HEK293 (cell line): ENCODE data around the gene VAV3.

Experiments used
- ZBTB10 ChIP-seq: fragments of 450-650 bp; formaldehyde crosslinking; IDR thresholded peaks from 2 replicates; pipeline ENCODE4 v1.5.1; 2016; ENCODE audit warnings: missing biosample characterization, missing genetic modification characterization
- ZFP37 ChIP-seq: fragments of 450-650 bp; formaldehyde crosslinking; IDR thresholded peaks from 2 replicates; pipeline ENCODE4 v1.5.1; 2016; ENCODE audit warnings: missing biosample characterization, missing genetic modification characterization
- ZNF174 ChIP-seq: fragments of 450-650 bp; formaldehyde crosslinking; IDR thresholded peaks from 2 replicates; pipeline ENCODE4 v1.5.0; 2017; ENCODE audit warnings: missing biosample characterization, mild to moderate bottlenecking, missing genetic modification characterization
- ZNF175 ChIP-seq: fragments of 450-650 bp; formaldehyde crosslinking; IDR thresholded peaks from 2 replicates; pipeline ENCODE4 v1.5.1; 2016; ENCODE audit warnings: missing biosample characterization, missing genetic modification characterization
- ZNF423 ChIP-seq: fragments of 450-650 bp; formaldehyde crosslinking; IDR thresholded peaks from 2 replicates; pipeline ENCODE4 v1.5.1; 2016; ENCODE audit warnings: missing biosample characterization, missing genetic modification characterization
- ZNF76 ChIP-seq: fragments of 450-650 bp; formaldehyde crosslinking; IDR thresholded peaks from 2 replicates; pipeline ENCODE4; 2016; ENCODE audit warnings: low read depth, missing biosample characterization, missing genetic modification characterization, borderline replicate concordance
- ZNF837 ChIP-seq: fragments of 450-650 bp; formaldehyde crosslinking; IDR thresholded peaks from 2 replicates; pipeline ENCODE4 v1.5.1; 2016; ENCODE audit warnings: missing biosample characterization, missing genetic modification characterization
- TF ChIP-seq, protein P1 (sequence below): fragments of 450-650 bp; formaldehyde crosslinking; IDR thresholded peaks from 2 replicates; pipeline ENCODE4 v1.5.1; 2016; ENCODE audit warnings: missing biosample characterization, missing genetic modification characterization
- TF ChIP-seq, protein P2 (sequence below): fragments of 450-650 bp; formaldehyde crosslinking; IDR thresholded peaks from 2 replicates; pipeline ENCODE4 v1.5.1; 2016; ENCODE audit warnings: missing biosample characterization, missing genetic modification characterization
- TF ChIP-seq, protein P3 (sequence below): fragments of 450-650 bp; formaldehyde crosslinking; IDR thresholded peaks from 2 replicates; pipeline ENCODE4 v1.5.1; 2016; ENCODE audit warnings: missing biosample characterization, missing genetic modification characterization
- TF ChIP-seq, protein P4 (sequence below): sonication (generic); formaldehyde crosslinking; IDR thresholded peaks from 2 replicates; pipeline ENCODE4 v1.8.1; 2022; ENCODE audit warnings: mild to moderate bottlenecking, moderate library complexity, missing genetic modification reagents

GRCh38 chr1:107806902-107807301, 158.1 kb downstream of the VAV3 start:
- TF ChIP-seq ZBTB10 (no peak), ZNF175 (tag by site-specific recombination) (no peak), ZFP37 (tag by site-specific recombination) (no peak), ZNF423 (tag by site-specific recombination) (no peak), ZNF174 (tag by site-specific recombination) (no peak), ZNF837 (tag by site-specific recombination) (no peak), ZNF76 (tag by site-specific recombination) (no peak)
- TF ChIP-seq, protein P1, sequence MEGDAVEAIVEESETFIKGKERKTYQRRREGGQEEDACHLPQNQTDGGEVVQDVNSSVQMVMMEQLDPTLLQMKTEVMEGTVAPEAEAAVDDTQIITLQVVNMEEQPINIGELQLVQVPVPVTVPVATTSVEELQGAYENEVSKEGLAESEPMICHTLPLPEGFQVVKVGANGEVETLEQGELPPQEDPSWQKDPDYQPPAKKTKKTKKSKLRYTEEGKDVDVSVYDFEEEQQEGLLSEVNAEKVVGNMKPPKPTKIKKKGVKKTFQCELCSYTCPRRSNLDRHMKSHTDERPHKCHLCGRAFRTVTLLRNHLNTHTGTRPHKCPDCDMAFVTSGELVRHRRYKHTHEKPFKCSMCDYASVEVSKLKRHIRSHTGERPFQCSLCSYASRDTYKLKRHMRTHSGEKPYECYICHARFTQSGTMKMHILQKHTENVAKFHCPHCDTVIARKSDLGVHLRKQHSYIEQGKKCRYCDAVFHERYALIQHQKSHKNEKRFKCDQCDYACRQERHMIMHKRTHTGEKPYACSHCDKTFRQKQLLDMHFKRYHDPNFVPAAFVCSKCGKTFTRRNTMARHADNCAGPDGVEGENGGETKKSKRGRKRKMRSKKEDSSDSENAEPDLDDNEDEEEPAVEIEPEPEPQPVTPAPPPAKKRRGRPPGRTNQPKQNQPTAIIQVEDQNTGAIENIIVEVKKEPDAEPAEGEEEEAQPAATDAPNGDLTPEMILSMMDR (tag by site-specific recombination) = no peak
- TF ChIP-seq, protein P2, sequence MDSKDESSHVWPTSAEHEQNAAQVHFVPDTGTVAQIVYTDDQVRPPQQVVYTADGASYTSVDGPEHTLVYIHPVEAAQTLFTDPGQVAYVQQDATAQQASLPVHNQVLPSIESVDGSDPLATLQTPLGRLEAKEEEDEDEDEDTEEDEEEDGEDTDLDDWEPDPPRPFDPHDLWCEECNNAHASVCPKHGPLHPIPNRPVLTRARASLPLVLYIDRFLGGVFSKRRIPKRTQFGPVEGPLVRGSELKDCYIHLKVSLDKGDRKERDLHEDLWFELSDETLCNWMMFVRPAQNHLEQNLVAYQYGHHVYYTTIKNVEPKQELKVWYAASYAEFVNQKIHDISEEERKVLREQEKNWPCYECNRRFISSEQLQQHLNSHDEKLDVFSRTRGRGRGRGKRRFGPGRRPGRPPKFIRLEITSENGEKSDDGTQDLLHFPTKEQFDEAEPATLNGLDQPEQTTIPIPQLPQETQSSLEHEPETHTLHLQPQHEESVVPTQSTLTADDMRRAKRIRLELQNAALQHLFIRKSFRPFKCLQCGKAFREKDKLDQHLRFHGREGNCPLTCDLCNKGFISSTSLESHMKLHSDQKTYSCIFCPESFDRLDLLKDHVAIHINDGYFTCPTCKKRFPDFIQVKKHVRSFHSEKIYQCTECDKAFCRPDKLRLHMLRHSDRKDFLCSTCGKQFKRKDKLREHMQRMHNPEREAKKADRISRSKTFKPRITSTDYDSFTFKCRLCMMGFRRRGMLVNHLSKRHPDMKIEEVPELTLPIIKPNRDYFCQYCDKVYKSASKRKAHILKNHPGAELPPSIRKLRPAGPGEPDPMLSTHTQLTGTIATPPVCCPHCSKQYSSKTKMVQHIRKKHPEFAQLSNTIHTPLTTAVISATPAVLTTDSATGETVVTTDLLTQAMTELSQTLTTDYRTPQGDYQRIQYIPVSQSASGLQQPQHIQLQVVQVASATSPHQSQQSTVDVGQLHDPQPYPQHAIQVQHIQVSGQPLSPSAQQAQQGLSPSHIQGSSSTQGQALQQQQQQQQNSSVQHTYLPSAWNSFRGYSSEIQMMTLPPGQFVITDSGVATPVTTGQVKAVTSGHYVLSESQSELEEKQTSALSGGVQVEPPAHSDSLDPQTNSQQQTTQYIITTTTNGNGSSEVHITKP (tag by site-specific recombination) = no peak
- TF ChIP-seq, protein P3, sequence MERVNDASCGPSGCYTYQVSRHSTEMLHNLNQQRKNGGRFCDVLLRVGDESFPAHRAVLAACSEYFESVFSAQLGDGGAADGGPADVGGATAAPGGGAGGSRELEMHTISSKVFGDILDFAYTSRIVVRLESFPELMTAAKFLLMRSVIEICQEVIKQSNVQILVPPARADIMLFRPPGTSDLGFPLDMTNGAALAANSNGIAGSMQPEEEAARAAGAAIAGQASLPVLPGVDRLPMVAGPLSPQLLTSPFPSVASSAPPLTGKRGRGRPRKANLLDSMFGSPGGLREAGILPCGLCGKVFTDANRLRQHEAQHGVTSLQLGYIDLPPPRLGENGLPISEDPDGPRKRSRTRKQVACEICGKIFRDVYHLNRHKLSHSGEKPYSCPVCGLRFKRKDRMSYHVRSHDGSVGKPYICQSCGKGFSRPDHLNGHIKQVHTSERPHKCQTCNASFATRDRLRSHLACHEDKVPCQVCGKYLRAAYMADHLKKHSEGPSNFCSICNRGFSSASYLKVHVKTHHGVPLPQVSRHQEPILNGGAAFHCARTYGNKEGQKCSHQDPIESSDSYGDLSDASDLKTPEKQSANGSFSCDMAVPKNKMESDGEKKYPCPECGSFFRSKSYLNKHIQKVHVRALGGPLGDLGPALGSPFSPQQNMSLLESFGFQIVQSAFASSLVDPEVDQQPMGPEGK = no peak
- TF ChIP-seq, protein P4, sequence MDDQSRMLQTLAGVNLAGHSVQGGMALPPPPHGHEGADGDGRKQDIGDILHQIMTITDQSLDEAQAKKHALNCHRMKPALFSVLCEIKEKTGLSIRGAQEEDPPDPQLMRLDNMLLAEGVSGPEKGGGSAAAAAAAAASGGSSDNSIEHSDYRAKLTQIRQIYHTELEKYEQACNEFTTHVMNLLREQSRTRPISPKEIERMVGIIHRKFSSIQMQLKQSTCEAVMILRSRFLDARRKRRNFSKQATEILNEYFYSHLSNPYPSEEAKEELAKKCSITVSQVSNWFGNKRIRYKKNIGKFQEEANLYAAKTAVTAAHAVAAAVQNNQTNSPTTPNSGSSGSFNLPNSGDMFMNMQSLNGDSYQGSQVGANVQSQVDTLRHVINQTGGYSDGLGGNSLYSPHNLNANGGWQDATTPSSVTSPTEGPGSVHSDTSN = no peak
